ENCODE data around the gene TBCCD1. TPM values are rescaled to one million over a fixed set of nuclear protein-coding genes. Genes with fewer than 3 reads are reported as not detected.
"Not testable (repeated sequence)": the region's sequence is repeated elsewhere in the genome, so short reads cannot be mapped to it uniquely, and the experiment has no call there.

The TBCCD1 gene
- total RNA-seq, 1 donor from 2014 or later: 8.7 TPM

DNA sequence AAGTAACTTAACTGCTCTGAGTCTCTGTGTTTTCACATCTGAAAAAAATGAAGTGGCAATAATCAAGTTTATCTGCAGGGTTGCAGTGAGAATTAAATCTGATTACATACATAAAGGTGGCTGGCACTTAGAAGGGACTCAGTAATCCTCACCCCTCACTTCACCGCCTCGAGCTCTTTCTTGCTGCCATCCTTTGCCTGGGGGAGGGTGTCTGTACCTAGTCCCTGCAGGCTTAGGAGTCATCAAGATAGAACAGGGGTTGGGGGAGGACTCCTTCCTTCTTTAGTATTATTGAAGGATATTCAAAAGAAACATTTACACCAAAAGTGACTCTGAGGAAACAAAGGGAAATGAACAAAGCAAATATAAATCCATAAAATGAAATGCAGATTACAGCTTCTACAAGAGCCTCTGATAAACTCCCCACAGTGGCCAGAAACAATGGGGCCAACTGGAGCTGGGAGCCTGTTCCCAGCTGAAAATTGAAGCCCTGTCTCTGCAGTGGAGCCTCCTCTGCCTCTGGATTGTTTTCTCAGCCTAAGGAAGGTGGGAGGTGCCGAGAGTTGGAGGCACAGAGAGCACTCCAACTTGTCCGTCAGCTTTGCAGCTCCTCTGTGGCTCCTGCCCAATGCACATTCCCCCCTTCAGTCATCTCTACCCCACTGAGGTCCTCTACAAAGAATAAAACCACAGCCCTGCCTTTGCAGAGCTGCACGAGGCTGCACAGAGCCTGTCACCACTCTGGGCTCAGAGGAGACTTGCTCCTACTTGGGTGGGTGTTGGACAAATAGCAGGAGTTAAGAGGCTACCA is 64.8 kb downstream of the TBCCD1 start:
- Histone ChIP-seq H3K4me1 (ENCODE audit: insufficient read depth, low read length) (no peaks in the 10 kb centered on the region), H3K9ac (ENCODE audit: low read length) (no peak overlapping the region), H3K9me3 (ENCODE audit: insufficient read depth, low read depth, low read length) (no peaks in the 10 kb centered on the region), H3K27ac (ENCODE audit: low read depth, low read length) (no peak overlapping the region), H4K20me1 (ENCODE audit: insufficient read depth, low read length) (no peaks in the 10 kb centered on the region), H3K79me2 (ENCODE audit: insufficient read depth, low read length) (no peaks in the 10 kb centered on the region), H3K36me3 (ENCODE audit: insufficient read depth, low read length) (no peaks in the 10 kb centered on the region), H2AFZ (ENCODE audit: low read depth, low read length) (no peak overlapping the region), H3K27me3 (ENCODE audit: insufficient read depth, low read length) (peaks cover 13% of the 10 kb centered on the region), H3K4me2 (ENCODE audit: low read length) (no peak overlapping the region), H3K4me3 (ENCODE audit: insufficient read depth, low read depth, low read length) (no peak overlapping the region)
- H3K27ac Mint-ChIP-seq (ENCODE audit: unreplicated experiment): no peak overlapping the region
- FAIRE-seq (no peak), DNase-seq (ENCODE audit: low read depth) (no peak)
- peaks cover 29% of the 10 kb centered on the region for H3K27me3 Mint-ChIP-seq (ENCODE audit: low read depth, unreplicated experiment)
- H3K36me3 Mint-ChIP-seq (ENCODE audit: low read depth, unreplicated experiment): peaks cover 3% of the 10 kb centered on the region
- H3K4me3 Mint-ChIP-seq (ENCODE audit: unreplicated experiment): no peak overlapping the region
- no peaks in the 10 kb centered on the region for H3K9me3 Mint-ChIP-seq (ENCODE audit: unreplicated experiment)
- peaks cover 7% of the 10 kb centered on the region for H3K4me1 Mint-ChIP-seq (ENCODE audit: low read depth, unreplicated experiment)
- no peak for TF ChIP-seq EZH2 (IDR thresholded peaks at IDR 0.05; ENCODE audit: insufficient read depth, low read length)
- TF ChIP-seq, protein P1, sequence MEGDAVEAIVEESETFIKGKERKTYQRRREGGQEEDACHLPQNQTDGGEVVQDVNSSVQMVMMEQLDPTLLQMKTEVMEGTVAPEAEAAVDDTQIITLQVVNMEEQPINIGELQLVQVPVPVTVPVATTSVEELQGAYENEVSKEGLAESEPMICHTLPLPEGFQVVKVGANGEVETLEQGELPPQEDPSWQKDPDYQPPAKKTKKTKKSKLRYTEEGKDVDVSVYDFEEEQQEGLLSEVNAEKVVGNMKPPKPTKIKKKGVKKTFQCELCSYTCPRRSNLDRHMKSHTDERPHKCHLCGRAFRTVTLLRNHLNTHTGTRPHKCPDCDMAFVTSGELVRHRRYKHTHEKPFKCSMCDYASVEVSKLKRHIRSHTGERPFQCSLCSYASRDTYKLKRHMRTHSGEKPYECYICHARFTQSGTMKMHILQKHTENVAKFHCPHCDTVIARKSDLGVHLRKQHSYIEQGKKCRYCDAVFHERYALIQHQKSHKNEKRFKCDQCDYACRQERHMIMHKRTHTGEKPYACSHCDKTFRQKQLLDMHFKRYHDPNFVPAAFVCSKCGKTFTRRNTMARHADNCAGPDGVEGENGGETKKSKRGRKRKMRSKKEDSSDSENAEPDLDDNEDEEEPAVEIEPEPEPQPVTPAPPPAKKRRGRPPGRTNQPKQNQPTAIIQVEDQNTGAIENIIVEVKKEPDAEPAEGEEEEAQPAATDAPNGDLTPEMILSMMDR (IDR thresholded peaks at IDR 0.05; ENCODE audit: insufficient read depth, low read depth, low read length): no peak

GRCh38 chr3:186499949-186500348 is 67.2 kb downstream of the TBCCD1 start:
- not testable (repeated sequence) for H3K36me3 ChIP-seq (ENCODE audit: insufficient read depth, low read length); DNase-seq (ENCODE audit: low read depth); H3K9ac ChIP-seq (ENCODE audit: low read length); H3K4me3 ChIP-seq (ENCODE audit: insufficient read depth, low read depth, low read length); H3K4me1 Mint-ChIP-seq (ENCODE audit: low read depth, unreplicated experiment); H3K4me2 ChIP-seq (ENCODE audit: low read length); H3K4me1 ChIP-seq (ENCODE audit: insufficient read depth, low read length); H4K20me1 ChIP-seq (ENCODE audit: insufficient read depth, low read length); H3K27ac ChIP-seq (ENCODE audit: low read depth, low read length); H3K36me3 Mint-ChIP-seq (ENCODE audit: low read depth, unreplicated experiment); H2AFZ ChIP-seq (ENCODE audit: low read depth, low read length); H3K4me3 Mint-ChIP-seq (ENCODE audit: unreplicated experiment); H3K27ac Mint-ChIP-seq (ENCODE audit: unreplicated experiment); FAIRE-seq; H3K9me3 ChIP-seq (ENCODE audit: insufficient read depth, low read depth, low read length); H3K9me3 Mint-ChIP-seq (ENCODE audit: unreplicated experiment); H3K79me2 ChIP-seq (ENCODE audit: insufficient read depth, low read length)
- H3K27me3 ChIP-seq (ENCODE audit: insufficient read depth, low read length): peaks cover 19% of the 10 kb centered on the region
- peaks cover 32% of the 10 kb centered on the region for H3K27me3 Mint-ChIP-seq (ENCODE audit: low read depth, unreplicated experiment)

GRCh38 chr3:186498022-186498421 is 69.1 kb downstream of the TBCCD1 start:
- peaks cover 40% of the 10 kb centered on the region for H3K27me3 Mint-ChIP-seq (ENCODE audit: low read depth, unreplicated experiment)
- FAIRE-seq; H3K4me2 ChIP-seq (ENCODE audit: low read length); H3K36me3 ChIP-seq (ENCODE audit: insufficient read depth, low read length); H4K20me1 ChIP-seq (ENCODE audit: insufficient read depth, low read length); H3K4me3 ChIP-seq (ENCODE audit: insufficient read depth, low read depth, low read length); H3K4me1 ChIP-seq (ENCODE audit: insufficient read depth, low read length); DNase-seq (ENCODE audit: low read depth); H3K79me2 ChIP-seq (ENCODE audit: insufficient read depth, low read length); H3K9me3 ChIP-seq (ENCODE audit: insufficient read depth, low read depth, low read length); H3K4me3 Mint-ChIP-seq (ENCODE audit: unreplicated experiment); H3K36me3 Mint-ChIP-seq (ENCODE audit: low read depth, unreplicated experiment); H3K9ac ChIP-seq (ENCODE audit: low read length); H3K27ac Mint-ChIP-seq (ENCODE audit: unreplicated experiment); H3K27ac ChIP-seq (ENCODE audit: low read depth, low read length); H2AFZ ChIP-seq (ENCODE audit: low read depth, low read length); H3K9me3 Mint-ChIP-seq (ENCODE audit: unreplicated experiment); H3K4me1 Mint-ChIP-seq (ENCODE audit: low read depth, unreplicated experiment): not testable (repeated sequence)
- H3K27me3 ChIP-seq (ENCODE audit: insufficient read depth, low read length): peaks cover 24% of the 10 kb centered on the region
